ENCODE data around the gene TGFBR3. TPM values are rescaled to one million over a fixed set of nuclear protein-coding genes. Genes with fewer than 3 reads are reported as not detected.

TGFBR3 gene
- total and polyA plus RNA-seq, 12 donors: 6.6 to 36.7 (median 24.3) TPM

DNA sequence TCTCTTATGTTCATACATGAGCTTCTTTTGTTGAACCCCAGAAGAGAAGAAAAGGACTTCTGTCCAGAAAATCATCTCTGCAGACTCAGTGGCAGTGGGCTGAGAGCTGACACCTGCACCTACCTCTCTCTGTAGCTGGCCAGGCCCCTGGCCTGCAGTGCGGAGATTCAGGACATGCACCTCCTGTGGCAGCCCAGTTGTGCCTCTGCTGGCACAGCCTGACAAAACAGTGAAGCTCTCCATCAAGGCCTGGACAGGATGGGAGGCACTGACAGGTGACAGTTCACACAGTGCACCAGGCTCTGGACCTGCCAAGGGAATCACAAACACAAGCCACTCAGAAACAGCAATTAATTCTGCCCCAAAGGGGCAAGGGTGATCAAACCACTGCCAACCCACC is 88.8 kb downstream of the TGFBR3 start:
- Histone ChIP-seq H3K36me3 (peaks cover 0 to 17% (median 0%) of the 10 kb centered on the region in 9 donors), H3K4me1 (peaks cover 10 to 52% (median 39%) of the 10 kb centered on the region in 9 donors), H3K27me3 (no peaks in the 10 kb centered on the region), H3K9me3 (no peaks in the 10 kb centered on the region), H3K27ac (peak overlapping the region in 6 of 10 donors; percentile 22 to 67 (median 56)), H3K4me3 (no peak overlapping the region)
- 55 to 82% methylated on average over 1 of the region's 1 CpG for WGBS, 2 donors
- intact Hi-C loops (cut with DNase I): loop anchor here in 2 of 10 donors (10.0 kb wide), 2 partner anchors 88 to 112 kb away; partner anchors contain the start of gene TGFBR3 (in 1 of the 2)
- ATAC-seq (peak in 6 of 8 donors; percentile 26 to 77 (median 46)), DNase-seq (no peak)
- TF ChIP-seq, protein P1, sequence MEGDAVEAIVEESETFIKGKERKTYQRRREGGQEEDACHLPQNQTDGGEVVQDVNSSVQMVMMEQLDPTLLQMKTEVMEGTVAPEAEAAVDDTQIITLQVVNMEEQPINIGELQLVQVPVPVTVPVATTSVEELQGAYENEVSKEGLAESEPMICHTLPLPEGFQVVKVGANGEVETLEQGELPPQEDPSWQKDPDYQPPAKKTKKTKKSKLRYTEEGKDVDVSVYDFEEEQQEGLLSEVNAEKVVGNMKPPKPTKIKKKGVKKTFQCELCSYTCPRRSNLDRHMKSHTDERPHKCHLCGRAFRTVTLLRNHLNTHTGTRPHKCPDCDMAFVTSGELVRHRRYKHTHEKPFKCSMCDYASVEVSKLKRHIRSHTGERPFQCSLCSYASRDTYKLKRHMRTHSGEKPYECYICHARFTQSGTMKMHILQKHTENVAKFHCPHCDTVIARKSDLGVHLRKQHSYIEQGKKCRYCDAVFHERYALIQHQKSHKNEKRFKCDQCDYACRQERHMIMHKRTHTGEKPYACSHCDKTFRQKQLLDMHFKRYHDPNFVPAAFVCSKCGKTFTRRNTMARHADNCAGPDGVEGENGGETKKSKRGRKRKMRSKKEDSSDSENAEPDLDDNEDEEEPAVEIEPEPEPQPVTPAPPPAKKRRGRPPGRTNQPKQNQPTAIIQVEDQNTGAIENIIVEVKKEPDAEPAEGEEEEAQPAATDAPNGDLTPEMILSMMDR (IDR thresholded peaks at IDR 0.05): no peak

- DNase-seq: no peak
- 97 to 98% methylated on average over 4 of the region's 4 CpGs for WGBS, 2 donors
- TF ChIP-seq, protein P1 (IDR thresholded peaks at IDR 0.05): no peak
- no peak overlapping the region for H3K4me3 ChIP-seq
- H3K9me3 ChIP-seq: no peaks in the 10 kb centered on the region
- peaks cover 13 to 60% (median 48%) of the 10 kb centered on the region in 9 donors for H3K4me1 ChIP-seq
- no peaks in the 10 kb centered on the region for H3K27me3 ChIP-seq
- H3K27ac ChIP-seq: peak overlapping the region in 1 of 10 donors; percentile 30
- intact Hi-C loops (cut with DNase I): loop anchor here in 2 of 10 donors (10.0 kb wide), 2 partner anchors 88 to 112 kb away; partner anchors contain the start of gene TGFBR3 (in 1 of the 2)
- no peak for ATAC-seq
- H3K36me3 ChIP-seq: peaks cover 0 to 17% (median 0%) of the 10 kb centered on the region in 9 donors
Observed at GRCh38 chr1:91796390-91796654, 89.6 kb downstream of the TGFBR3 start.

DNA sequence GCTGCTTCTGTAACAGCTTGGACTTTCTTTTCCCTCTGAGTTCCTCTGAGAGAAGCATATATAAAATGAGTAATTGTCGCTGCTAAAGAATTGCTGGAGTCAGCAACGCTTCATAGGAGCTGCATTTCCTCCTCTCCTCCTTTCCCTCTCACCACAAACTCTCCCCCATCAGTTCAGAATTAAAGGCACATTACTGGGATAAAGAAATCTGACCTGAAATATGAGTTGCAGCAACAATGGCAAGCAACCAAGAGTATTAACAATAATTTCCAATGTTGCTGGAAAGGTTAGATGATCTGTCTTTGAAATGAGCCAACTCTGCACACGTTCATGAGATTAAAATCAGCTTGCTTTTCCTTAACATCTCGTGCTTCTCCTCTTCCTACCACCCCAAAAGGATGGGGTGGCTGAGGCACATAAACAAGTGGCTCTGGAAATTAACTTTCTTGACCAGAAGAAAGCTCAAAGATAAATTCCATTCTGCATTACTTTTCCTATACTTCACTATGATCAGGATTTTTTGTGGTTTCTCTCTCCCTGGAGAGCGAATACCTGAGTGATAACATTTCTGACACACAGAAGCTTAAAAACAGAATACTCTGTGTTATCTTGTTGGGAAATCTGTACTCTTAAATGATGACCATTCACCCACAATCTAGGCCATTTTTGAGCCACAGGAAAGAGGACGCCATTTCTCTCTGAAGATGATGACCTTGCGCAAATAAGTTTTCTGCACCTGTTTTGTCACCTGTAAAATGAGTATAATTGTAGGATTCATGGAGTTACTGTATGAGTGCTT is 90.2 kb downstream of the TGFBR3 start:
- no peaks in the 10 kb centered on the region for H3K27me3 ChIP-seq
- ATAC-seq (no peak), DNase-seq (no peak)
- intact Hi-C loops (cut with DNase I): loop anchor here in 2 of 10 donors (10.0 kb wide), 2 partner anchors 89 to 111 kb away; partner anchors contain the start of gene TGFBR3 (in 1 of the 2)
- no peak overlapping the region for H3K4me3 ChIP-seq
- H3K27ac ChIP-seq: peak overlapping the region in 2 of 10 donors; percentile 7 to 41
- H3K4me1 ChIP-seq: peaks cover 13 to 61% (median 48%) of the 10 kb centered on the region in 9 donors
- peaks cover 0 to 17% (median 0%) of the 10 kb centered on the region in 9 donors for H3K36me3 ChIP-seq
- 71 to 73% methylated on average over 7 of the region's 7 CpGs for WGBS, 2 donors
- H3K9me3 ChIP-seq: no peaks in the 10 kb centered on the region
- TF ChIP-seq, protein P1 (IDR thresholded peaks at IDR 0.05): no peak

GRCh38 chr1:91793877-91794276 is 92.1 kb downstream of the TGFBR3 start:
- 93 to 96% methylated on average over 3 of the region's 3 CpGs for whole genome bisulfite sequencing, 2 donors
- intact Hi-C loops (cut with DNase I): loop anchor here in 2 of 10 donors (10.0 kb wide), 2 partner anchors 91 to 109 kb away; partner anchors contain the start of gene TGFBR3 (in 1 of the 2)
- H3K36me3 ChIP-seq: peaks cover 0 to 17% (median 0%) of the 10 kb centered on the region in 9 donors
- TF ChIP-seq, protein P1 (IDR thresholded peaks at IDR 0.05): no peak
- H3K4me1 ChIP-seq: peaks cover 13 to 60% (median 50%) of the 10 kb centered on the region in 9 donors
- H3K27me3 ChIP-seq: no peaks in the 10 kb centered on the region
- ATAC-seq (no peak), DNase-seq (no peak)
- H3K9me3 ChIP-seq: no peaks in the 10 kb centered on the region
- no peak overlapping the region for H3K4me3 ChIP-seq
- no peak overlapping the region for H3K27ac ChIP-seq
